NCI-H2196 (cell line): ENCODE data around the gene CSAD.

ENCODE experiments used
- DNase-seq: peaks from one replicate; lab custom pipeline; 2025; ENCODE audit not compliant: unreplicated experiment; lab: John Stamatoyannopoulos, UW

Gene CSAD, protein sequence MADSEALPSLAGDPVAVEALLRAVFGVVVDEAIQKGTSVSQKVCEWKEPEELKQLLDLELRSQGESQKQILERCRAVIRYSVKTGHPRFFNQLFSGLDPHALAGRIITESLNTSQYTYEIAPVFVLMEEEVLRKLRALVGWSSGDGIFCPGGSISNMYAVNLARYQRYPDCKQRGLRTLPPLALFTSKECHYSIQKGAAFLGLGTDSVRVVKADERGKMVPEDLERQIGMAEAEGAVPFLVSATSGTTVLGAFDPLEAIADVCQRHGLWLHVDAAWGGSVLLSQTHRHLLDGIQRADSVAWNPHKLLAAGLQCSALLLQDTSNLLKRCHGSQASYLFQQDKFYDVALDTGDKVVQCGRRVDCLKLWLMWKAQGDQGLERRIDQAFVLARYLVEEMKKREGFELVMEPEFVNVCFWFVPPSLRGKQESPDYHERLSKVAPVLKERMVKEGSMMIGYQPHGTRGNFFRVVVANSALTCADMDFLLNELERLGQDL

DNA sequence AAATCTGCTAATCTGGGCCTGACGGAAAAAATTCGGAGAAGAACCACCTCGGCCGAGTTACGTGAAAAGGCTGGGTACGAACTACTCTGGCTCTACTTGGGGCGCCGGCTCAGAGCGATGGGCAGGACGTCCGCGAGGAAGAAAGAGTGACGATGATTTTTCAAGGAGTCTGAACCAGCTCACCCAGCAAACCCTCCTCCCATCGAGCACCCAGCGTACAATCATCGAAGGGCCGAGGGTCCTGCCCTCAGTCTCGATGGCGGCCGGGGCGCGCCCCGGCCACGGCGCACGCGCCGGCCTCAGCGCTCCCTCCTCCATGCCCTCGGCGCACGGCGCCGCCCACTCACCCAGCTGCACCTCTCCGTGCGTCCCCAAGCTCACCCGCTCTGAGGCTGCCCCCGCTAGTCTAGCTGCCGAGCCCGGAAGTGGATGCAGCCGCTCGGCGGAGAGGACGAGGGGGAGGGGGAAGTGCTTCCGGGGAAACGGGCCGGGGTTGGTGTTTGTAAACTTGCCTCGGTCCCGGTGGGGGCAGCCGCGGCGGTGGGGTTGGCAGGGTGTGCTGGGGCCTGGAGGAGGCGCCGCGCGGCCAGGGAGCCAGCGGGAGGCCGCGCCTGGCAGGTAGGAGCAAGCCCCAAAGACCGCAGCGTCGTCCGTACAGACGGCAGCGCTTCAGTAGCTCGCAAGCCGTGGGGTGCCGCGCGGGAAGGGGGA is at the start of gene CSAD, which contains the start of gene ZNF740:
Gene CSAD (minus strand): TSS at position 706 of the 711 bp plus-strand sequence. CDS start 7,455 bp downstream, outside the sequence.
Gene ZNF740 (plus strand): TSS at position 503 of the 711 bp plus-strand sequence. CDS start 1,262 bp downstream, outside the sequence.
- peak; percentile 99 for DNase-seq

DNA sequence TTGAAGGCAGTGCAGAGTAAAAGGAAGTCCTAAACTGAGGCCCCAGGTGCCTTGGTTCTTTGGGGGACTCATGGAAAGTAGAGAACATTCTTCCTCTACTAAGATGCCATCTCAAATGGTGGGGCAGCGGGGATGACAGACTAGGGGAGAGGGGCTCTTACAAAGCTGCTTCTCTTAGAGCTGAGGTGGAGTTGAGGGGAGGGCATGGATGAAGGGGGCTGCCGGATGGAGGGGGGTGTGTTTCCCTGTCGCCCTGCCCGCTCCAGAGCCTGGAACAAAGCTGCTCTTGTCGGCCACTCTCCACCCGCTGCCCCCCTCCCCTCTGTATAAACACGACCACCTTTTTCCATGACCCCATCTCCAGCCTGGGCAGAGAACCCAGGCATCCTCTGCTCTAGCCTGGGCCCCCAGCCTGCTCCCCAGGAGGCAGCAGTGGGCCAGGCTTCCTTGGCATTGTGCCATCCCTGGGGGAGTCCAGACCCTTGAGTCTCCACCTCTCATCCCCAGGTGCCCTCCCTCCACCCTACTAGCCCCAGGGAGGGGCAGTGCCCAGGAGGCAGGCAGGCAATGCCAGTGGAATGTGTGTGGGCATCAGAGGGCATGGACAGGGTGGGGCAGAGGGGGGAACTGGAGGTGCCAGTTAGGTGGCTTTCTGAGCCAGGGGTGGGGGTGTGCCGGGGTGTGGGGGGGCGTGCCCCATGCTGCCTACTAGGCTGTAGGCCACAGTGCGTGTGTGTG is 49.6 kb upstream of the CSAD start:
- DNase-seq = no peak

DNA sequence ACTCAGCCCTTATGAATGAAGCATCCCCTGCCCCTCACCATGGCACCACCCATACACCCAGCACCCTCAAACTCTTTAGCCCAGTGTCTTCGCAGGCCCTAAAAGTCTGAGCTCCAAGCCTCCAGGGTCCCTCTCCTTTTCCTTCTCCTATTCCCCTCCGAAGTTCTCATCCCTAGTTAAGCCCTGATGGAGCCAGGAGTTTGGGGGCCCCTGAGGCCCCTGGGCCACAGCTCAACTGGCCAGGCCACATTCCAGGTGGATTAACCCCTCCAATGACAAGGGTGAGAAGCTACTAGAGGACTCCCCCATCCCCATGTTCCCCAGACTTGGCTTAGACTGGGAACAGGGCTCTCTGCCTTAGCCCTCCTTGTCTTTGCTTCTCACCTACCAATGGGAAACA is 48.7 kb upstream of the CSAD start:
- no peak for DNase-seq

DNA sequence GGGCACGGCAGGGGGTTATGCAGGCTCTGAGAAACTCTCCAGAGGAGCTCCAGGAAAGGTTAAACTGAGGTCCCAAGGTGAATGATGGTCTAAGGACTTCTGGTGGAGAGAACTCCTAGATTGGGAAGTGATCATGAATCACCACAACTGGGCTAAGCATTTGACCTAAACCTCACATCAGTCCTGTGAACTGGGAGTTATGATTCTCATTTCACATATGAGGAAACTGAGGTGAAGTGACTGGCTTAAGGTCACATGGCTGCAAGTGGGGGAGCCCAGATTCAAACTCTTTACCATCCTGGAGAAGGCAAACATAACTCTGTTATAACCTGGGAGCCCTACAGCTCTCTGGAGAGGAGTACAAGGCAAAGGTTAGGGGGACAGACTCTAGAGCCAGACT is 47.1 kb upstream of the CSAD start:
- DNase-seq = no peak

DNA sequence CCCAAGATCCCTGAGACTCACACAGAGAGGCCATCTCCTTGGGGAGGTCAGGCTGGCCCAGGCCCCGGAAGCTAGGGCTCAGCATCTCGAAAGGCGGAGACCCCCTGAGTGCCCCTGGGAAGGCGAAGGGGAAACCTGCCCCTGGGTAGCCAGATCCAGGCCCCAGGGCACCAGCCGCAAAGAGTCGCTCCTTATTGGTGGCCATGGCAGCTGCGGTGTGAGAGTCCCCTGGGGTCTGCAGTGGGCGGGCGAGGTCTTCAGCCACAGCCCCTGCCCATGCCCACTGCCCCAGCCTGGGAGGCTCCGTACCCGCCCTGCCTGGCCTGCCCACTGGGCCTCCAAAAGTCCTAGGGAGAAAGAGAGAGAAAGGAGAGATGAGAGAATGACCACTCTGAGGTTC is 46.6 kb upstream of the CSAD start:
- no peak for DNase-seq

DNA sequence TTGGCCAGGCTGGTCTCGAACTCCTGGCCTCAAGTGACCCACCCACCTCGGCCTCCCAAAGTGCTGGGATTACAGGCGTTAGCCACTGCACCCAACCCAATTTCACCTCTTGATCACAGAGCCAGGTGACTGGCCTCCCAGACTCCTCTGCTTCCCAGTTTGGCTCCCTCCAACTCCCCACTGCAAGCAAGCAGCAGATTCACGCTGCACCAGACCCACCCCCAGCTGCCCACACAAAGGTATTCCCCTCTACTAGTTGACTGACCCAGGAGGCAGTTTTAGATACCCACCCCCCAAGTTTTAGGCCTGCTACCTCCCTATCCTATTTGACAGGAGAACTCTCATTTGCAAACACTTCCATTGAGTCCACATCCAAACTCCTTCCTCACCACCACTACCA is 46.1 kb upstream of the CSAD start:
- DNase-seq = no peak

DNA sequence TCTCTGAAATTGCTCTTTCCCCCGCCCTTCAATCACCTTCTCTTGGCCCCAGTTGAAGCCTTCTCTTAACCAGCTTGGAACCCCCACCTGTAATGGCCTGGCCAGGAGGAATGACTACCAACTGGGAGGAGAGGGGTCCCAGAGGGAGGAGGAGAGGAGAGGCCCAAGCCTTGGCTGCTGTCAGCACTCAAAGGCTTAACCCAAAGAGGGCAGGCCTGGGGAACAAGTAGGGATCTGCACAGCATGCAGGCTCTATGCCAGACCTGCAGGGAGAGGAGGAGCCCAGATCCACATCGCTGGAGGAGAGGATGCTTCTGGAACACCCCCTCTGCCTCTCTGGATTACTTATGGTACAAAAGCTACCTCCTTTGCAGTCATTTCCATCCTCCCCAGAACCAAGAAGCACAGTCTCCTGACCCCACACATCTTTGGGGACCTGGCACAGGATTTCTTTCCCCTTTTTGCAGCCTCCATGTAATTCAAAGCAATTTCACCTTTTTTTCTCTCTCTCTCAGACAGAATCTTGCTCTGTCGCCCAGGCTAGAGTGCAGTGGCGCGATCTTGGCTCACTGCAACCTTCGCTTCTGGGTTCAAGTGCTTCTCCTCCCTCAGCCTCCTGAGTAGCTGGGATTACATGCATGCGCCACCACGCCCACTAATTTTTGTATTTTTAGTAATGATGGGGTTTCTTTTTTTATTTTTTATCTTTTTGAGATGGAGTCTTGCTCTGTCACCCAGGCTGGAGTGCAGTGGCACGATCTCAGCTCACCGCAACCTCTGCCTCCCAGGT is 45.1 kb upstream of the CSAD start:
- no peak for DNase-seq

DNA sequence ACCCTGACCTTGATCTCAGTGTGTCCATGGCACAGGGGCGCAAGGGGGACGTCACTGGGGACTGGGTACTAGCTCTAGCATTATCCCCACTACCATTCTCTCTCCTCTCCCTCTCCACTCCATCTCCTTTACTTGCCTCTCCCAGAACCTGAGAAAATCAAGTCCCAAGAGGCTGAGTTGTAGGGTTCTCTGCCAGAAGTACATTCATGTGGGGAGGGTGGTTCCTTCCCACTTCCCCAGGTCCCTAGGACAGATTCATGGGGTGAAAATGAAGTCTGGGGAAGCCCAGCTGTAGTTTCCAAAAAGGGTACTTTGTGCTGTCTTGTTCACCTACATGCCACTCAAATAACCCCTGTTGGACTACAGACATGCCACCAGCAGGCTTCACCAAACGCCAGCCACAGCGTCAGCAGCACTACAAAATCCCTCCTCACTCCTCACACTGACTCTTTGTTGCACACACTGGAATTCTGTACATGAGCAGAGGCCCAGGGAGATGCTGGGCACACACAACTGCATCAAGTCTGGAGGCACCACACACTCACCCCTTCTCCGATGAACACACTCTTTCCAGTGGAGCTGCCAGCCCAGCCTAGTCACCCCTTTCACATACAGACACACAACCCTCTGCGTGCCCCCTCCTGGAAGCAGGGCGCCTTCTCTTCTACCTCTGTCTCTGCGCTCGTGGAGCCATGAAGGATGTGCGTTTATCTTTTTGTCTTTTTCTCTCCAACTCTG is 44.3 kb upstream of the CSAD start:
- no peak for DNase-seq

DNA sequence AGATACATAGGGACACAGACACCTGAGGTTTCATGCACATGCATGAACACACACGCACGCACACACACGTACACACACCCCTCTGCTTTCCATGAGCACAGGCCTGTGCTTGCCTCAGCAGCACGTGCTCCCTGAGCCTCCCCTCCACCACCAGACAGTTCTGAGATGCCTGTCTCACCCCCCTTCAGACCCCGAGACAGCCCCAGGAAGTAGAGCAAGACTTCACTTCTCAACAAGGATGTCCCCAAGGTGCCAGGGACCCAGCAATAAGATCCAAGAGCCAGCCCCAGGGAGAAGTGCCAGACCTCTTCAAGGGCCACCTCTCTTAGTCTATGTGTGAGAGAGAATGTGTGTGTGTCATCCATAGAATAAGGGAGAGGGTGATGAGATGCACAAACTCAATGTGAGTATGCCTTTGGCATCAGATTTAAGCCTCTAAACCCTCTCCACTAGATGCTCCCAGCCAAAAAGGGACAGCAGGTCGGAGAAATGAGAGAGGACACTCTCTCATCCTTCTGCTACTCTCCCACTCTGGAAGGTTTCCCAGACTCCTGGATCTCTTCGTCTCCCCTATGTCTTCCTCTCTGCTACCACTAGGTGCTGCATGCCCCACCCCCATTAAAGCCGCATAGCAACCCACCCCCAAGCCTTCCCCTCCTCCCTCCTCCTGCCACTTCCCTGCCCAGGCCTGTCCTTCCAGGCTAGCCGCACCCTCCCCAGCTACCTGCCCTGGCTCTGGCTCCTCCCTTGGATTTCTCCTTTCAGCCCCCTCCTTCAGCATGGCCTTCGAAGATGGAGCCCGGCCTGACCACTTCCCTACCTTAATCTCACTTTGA is 43.6 kb upstream of the CSAD start:
- DNase-seq = no peak

DNA sequence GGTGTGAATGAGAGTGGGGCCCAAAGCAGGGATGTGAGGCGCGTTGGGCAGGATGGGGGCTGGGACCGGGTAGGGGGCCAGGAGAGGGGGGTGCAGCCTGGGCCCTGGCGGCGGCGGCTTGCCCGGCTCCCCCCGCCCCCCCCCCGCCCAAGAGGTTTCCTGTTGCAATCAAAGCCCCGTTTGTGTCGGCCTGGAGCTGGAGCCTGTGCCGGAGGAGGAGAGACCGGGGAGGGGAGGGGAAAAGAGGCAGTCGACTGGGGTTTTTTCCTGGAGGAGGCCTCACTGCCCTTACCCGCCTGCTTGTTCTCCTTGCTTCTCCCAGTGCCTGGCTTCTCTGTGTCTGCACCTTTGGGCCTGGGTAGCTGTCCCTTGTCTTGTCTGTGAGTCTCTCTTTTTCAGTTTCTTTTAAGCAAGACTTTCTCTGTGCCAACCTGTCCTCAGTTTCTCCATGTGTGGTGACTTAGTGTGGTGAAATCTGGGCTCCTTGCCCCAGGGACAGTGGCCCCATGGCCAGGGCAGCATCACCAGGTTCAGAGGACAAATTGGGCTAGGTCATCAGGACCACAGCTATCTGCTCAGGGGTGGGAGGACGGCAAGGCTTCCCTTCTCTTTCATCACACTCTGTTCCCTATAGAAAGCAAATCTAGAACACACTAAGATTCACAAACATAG is 42.8 kb upstream of the CSAD start:
- DNase-seq = no peak

DNA sequence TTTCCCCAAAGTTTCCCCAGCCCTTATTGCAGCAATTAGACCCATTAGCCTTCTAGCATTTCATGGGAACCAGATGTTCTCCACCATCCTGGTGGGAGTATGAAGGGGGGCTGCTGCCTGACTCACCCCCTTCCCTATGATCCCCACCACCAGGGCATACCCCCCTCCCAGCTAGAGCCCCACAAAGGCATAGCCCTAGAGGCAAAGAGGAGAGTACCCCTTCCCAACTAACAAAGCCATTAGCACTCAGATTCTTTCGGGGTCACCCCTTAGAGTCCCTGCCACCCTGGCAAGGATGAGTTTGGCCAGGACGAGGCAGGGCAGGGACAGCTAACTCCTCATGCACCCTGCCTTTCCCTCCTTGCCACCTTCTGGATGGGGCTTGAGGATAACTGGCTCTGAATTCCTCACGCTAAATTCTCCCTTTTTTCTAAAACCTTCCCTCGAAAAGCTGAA is 42.1 kb upstream of the CSAD start:
- DNase-seq = no peak

DNA sequence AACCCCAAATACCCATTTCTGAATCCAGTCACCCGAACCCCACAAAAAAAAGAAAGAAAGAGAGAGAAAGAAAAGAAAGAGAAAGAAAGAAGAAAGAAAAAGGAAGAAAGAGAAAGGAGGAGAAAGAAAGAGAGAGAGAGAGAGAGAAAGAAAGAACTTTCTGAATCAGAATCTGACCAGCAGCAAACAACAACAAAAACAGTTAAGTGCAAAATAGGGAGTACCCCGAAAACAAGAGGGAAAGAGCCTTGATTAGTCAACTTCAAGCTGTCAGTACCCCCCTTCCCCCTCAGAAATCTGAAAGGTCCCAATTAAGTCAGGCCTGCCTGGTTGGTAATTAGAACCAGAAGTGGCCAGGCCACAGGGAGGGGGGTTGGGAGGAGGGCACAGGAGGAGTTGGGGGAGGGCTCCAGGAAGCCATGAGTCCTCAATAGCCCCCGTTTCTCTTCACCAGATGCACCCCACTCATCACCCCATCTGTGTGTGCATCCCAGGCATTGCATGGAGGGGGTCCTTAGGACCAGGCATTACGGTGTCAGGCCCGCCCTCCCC is 41.5 kb upstream of the CSAD start:
- DNase-seq = no peak

DNA sequence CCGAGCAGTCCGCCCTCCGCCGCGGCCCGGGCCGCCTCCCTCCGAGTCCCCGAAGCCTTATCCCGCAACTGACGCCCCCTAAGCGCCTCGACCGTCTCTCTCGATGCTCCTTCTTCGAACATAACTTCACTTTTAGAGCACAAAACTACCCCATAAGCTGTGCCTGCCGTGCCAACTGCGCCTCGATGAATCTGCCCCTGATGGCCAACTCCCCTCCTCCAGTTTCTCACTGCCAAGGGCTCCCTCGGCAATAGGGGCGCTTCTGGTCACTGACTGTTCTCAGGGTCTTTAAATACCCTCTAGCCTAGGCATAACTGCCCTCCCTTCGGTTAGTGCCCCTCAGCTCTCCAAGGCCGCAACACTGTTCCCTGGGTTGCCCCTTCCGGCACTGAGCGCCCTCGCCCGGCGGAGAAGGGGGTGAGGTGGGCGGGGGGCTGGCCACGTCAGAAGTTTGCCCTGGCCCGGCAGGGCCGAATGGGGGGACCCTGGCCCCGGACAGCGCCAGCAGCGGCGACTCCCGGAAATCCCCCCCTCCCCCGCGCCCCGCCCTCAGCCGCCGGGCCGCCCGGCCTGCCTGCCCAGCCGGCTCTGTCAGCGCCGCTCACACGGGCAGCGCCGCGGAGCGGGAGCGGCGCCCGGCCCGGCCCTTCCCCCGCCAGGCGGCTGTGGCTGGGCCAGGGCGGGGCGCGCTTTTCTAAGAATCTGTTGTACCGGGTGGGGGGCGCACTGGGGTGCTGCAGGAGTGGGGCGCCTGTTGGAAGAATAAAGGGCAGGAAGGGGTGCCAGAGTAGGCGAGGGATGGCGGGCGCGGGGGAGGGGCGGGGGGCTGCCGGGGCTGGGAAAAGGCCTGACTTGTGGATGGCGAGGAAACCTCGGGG is 40.7 kb upstream of the CSAD start:
- DNase-seq = peak; percentile 60

DNA sequence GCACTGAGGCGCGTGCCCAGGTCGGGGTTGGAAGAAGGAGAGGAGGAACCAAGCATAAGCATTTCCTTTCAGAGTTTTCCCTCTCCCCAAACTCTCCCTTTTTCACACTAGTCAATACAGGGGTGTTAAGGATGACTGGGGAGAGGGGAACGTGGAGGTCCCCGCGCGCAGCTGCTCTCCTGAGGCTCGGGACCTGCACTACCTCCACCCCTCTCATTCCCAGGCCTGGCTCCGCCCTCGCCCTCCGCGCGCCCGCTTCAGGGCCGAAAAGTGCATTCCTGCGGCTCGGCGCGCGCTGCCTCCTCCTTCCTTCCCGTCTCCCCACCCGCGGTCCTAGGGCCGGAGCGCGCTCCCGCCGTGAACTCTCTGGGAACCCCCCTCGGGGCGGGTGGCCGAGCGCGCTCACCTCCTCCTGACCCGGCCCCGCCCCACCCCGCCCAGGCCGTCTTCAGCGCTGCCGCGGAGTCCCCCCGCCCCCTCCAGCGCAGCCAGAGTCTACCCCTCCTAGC is 40.0 kb upstream of the CSAD start:
- DNase-seq = peak; percentile 97

DNA sequence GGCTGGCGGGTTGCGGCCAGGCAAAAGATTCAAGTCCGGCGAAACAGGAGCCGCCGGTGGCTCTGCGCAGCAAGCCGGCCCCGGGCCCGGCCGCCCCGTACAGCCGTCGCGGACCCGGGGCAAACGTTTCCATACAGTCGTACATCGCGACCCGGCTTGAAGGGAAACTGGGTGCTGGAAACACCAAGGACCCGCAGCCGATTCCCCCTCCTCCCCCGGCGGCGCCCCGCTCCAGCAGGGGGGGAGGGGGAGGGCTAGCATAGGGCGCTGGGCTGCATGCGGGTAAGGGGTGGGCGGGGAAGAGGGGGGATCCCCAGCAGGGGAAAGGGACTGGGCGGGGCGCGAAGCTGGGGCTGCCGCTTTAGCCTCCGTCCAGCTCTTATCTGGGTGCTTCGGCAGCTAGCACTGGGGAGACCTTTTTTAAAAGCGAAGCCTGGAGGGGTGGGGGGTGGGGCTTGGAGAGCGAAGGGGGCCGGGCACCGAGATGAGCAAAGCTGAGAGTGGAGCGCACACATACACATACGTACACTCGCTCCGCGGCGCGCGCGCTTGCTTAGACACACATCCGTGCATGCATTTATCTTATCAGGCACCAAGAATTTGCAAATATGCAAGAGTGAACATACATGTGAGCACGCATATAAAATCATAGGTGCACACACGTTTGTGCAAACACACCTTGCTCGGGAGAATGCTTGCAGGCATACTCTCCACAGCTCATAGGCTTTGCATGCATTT is 39.4 kb upstream of the CSAD start:
- peak; percentile 34 for DNase-seq

DNA sequence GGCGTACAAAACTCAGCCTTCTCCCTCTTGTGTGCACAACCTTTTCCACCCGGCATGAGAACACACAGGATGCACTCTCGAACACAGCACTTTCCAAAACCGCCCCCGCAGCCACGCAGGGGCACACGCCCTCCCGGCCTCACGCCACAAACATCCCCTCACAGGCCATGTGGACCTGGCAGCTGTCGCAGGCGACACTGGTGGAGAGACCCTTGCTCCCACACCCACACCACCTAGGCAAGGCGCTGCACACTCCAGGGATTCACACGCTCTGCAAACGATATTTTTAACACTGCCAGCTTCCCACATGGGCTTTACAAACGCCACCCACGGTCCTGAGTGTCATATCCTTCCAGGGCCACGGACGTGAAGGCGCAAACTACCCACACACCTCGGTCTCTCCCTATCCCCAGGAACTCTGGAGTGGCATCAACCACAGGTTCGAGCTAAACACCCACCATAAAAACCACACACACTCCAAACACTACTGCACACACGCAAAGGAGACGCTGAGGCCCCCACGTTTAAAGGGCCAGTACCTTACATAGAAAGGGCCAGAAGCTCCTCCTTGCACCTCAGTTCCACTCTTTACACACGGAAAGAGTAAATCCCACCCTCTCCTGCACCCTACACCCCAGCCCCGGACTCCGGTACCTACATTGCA is 38.7 kb upstream of the CSAD start:
- DNase-seq = no peak
